GM13976 (cell line): Measurements from ENCODE around the gene CRYBG3.

Source experiments
- DNase-seq: peaks from one replicate; pipeline ENCODE4 v3.0.0; 2012; ENCODE audit warnings: low spot score
- in situ Hi-C: fragments of 300-500 bp; cut with MboI; formaldehyde crosslinking; loops from one replicate; pipeline ENCODE4 v1.12.0; 2022; ENCODE audit warnings: low sequenced_read_pairs, mixed read lengths, inconsistent platforms; ENCODE audit not compliant: unreplicated experiment
- TF ChIP-seq, protein P1 (sequence below): IDR thresholded peaks from 2 replicates; pipeline ENCODE4 v1.5.1; 2012; ENCODE audit warnings: borderline replicate concordance, mild to moderate bottlenecking; ENCODE audit not compliant: insufficient read depth; ENCODE audit errors: extremely low read depth, missing control alignments, control extremely low read depth

Gene CRYBG3

DNA sequence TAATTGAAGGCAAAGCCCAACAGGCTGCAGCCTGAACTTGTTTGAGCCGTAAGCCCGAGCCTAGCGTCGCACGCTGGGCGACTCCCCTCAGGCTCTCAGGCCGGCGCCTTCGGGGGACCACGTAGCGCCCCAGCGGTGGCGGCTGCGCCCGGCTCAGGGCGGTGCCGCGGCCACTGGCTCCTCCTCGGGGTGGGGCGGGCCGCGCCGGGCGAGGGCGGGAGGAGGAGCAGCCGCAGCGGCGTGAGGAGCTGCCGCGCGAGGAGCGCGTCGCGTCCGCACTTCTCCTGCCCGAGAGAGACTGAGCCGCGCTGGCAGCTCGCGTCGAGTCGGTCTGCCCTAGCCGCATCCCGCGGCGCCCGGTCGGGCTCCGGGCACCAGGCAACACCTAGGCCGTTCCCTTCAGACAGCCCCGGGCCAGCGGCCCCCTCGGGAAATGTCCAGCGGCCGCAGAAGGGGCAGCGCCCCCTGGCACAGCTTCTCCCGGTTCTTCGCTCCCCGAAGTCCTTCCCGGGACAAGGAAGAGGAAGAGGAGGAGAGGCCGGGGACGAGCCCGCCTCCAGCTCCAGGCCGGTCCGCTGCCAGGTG is at the start of gene CRYBG3:
CRYBG3 (plus strand) TSS at position 238 of the 585 bp plus-strand sequence; CDS start at position 434, 196 bp downstream.
- in situ Hi-C loops = no loop called here
- TF ChIP-seq, protein P1, sequence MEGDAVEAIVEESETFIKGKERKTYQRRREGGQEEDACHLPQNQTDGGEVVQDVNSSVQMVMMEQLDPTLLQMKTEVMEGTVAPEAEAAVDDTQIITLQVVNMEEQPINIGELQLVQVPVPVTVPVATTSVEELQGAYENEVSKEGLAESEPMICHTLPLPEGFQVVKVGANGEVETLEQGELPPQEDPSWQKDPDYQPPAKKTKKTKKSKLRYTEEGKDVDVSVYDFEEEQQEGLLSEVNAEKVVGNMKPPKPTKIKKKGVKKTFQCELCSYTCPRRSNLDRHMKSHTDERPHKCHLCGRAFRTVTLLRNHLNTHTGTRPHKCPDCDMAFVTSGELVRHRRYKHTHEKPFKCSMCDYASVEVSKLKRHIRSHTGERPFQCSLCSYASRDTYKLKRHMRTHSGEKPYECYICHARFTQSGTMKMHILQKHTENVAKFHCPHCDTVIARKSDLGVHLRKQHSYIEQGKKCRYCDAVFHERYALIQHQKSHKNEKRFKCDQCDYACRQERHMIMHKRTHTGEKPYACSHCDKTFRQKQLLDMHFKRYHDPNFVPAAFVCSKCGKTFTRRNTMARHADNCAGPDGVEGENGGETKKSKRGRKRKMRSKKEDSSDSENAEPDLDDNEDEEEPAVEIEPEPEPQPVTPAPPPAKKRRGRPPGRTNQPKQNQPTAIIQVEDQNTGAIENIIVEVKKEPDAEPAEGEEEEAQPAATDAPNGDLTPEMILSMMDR = peak; percentile 18
- DNase-seq = peak; percentile 95

DNA sequence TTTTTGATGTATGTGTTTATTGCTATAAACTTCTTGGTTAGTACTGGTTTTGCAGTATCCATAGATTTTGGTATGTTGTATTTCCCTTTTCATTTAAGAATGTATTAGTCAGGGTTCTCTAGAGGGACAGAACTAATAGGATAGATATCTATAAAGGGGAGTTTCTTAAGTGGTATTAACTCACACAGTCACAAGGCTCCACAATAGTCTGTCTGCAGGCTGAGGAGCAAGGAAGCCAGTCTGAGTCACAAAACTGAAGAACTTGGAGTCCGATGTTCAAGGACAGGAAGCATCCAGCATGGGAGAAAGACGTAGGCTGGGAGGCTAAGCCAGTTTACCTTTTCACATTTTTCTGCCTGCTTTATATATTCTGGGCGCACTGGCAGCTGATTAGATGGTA is 48.9 kb upstream of the CRYBG3 start:
- TF ChIP-seq, protein P1 = no peak
- in situ Hi-C loops = no loop called here
- no peak for DNase-seq

DNA sequence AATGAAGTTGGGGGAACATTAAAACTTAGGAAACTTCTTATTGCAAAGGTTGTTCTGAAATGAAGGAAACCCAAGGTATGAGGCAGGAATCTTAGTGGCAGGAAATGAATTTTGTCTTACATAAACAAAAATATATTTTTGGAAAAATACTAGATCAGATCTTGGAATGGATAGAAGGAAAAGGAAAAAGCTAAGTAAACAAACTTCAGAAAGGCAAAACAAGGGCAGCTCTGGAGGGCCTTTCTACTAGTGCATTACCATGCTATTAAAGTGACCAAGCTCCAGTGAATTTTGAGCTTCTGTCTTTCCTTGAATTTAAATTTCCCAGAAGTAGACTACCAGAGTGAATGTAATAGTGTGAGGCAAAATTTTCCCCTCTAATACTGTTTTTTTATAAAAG is 43.7 kb upstream of the CRYBG3 start:
- in situ Hi-C loops = loop anchor here (25.0 kb wide), 1 partner anchor 559 kb away; no protein-coding TSS in a partner anchor
- TF ChIP-seq, protein P1 = no peak
- DNase-seq = no peak

DNA sequence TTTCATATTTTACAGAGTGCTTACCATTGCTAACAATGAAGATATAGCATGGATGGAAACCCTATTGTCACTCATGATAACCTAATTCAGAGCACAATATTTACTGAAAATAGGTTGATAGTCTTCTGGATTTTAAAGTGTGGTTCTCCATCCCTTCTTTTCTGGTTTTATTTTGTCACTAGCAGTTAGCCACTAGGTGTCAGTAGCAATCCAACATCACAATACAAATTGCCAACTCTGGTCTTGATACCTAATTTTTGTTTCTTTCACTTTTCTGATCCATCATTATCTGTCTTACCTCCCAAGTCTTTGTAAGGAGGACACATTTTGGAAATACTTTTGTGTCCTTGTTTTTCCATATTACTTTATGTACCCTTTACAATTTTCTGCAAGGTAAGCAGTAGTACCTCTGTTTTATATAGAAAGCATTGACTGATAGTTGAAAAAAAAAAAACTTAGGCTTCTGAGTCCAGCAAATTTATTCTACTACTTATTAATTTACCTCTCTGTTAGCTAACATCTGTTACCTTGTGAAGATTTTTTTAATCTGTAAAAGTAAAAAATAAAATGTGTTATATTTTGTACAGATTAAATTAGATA is 28.3 kb upstream of the CRYBG3 start:
- TF ChIP-seq, protein P1 = peak; percentile 64
- peak; percentile 23 for DNase-seq
- in situ Hi-C loops = loop anchor here (5.0 to 25.0 kb wide), 2 partner anchors 229 to 544 kb away; no protein-coding TSS in a partner anchor

DNA sequence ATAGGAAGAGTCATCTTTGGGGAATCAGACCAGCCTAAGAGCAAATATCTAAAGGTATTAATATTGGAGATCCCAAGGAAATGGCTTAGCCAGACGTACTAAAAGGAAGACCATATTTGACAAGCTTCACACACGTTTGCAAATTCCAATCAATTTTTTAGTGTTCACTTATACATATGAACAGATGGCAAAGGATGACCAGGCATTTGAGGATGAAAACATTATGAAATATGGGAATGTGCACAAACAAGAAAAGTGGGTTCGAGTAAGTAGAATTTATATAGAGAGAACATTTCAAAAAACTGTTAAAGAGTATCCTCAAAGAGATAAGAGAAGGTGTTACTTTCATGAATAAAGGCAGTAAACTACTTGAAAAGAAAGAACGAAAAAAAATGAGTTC is 25.9 kb upstream of the CRYBG3 start:
- no peak for DNase-seq
- in situ Hi-C loops = loop anchor here (25.0 kb wide), 1 partner anchor 541 kb away; no protein-coding TSS in a partner anchor
- TF ChIP-seq, protein P1 = no peak

DNA sequence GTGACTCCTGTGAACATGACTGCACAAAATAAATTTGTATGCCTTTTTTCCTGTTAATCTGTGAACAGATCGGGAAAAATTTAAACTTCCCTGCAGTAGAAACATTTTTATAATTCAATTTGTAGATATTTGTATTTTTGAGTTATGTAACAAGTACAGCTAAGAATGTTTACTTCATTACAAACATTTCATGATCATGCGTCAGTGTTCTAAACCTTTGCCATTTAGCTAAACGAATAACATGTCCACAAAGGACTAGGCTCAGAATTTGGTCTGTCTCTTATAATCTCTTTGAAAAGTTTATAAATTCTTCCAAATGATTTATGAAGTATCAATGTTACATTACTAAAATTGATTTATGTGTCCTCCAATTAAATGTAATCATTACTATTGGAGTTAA is 17.3 kb upstream of the CRYBG3 start:
- TF ChIP-seq, protein P1 = no peak
- in situ Hi-C loops = no loop called here

More for the DNA sequence above, 17.3 kb upstream of the CRYBG3 start:
- DNase-seq = no peak
